ENCODE results near the gene SMARCD1.

- TF ChIP-seq YY1 (IDR thresholded peaks at IDR 0.05; ENCODE audit: insufficient read depth, insufficient read length), result no peak
- no peak for TF ChIP-seq ZNF274 (IDR thresholded peaks at IDR 0.05; ENCODE audit: low read depth, low read length)
- TF ChIP-seq SUZ12 (IDR thresholded peaks at IDR 0.05; ENCODE audit: extremely low read depth, insufficient read depth, insufficient read length), result no peak
Measured at GRCh38 chr12:50127546-50127945, 42.4 kb downstream of the SMARCD1 start.
